GM23248 (cell line): Measurements from ENCODE around the gene ATP6AP1.

ENCODE experiments used
- EZH2 ChIP-seq: fragments of 200-600 bp; sonication (generic); IDR thresholded peaks from 2 replicates; pipeline ENCODE4 v1.6.1; 2018; ENCODE audit warnings: antibody characterized with exemption, mild to moderate bottlenecking; ENCODE audit not compliant: insufficient read depth, poor library complexity, severe bottlenecking
- EZH2phosphoT487 ChIP-seq: fragments of 200-600 bp; sonication (generic); IDR thresholded peaks from 2 replicates; pipeline ENCODE4 v1.6.1; 2018; ENCODE audit warnings: antibody characterized with exemption, moderate library complexity, mild to moderate bottlenecking, low read depth; ENCODE audit not compliant: insufficient read depth

- TF ChIP-seq EZH2phosphoT487, result no peak
- TF ChIP-seq EZH2, result no peak
These were observed 45.9 kb upstream of the ATP6AP1 start for GRCh38 chrX:154382483-154383069.
